SK-N-MC (cell line): ENCODE measurements around the gene NPLOC4.

Experiments
- EZH2 ChIP-seq: fragments of 200-600 bp; sonication (generic); IDR thresholded peaks from one replicate; pipeline ENCODE4 v1.6.1; 2017; ENCODE audit warnings: antibody characterized with exemption
- POLR2AphosphoS5 ChIP-seq: IDR thresholded peaks from 2 replicates; pipeline ENCODE4 v1.6.1; 2012; ENCODE audit warnings: mild to moderate bottlenecking, low read depth, low read length, borderline replicate concordance

GRCh38 chr17:81528651-81529436, 108.1 kb downstream of the NPLOC4 start:
- no peak for TF ChIP-seq POLR2AphosphoS5
- TF ChIP-seq EZH2: no peak
